IPS-18c (cell line): ENCODE data around the gene ITFG2.

Experiments
- H3K4me3 ChIP-seq: 2 replicates; pipeline ENCODE4 v1.7.0; 2013; ENCODE audit warnings: low read depth, mild to moderate bottlenecking, low read length, moderate library complexity; ENCODE audit not compliant: insufficient read depth
- H3K9me3 ChIP-seq: one replicate; pipeline ENCODE4 v1.6.1; 2013; ENCODE audit warnings: mild to moderate bottlenecking, low read length, moderate library complexity; ENCODE audit not compliant: control insufficient read depth, insufficient read depth

ITFG2 gene

DNA sequence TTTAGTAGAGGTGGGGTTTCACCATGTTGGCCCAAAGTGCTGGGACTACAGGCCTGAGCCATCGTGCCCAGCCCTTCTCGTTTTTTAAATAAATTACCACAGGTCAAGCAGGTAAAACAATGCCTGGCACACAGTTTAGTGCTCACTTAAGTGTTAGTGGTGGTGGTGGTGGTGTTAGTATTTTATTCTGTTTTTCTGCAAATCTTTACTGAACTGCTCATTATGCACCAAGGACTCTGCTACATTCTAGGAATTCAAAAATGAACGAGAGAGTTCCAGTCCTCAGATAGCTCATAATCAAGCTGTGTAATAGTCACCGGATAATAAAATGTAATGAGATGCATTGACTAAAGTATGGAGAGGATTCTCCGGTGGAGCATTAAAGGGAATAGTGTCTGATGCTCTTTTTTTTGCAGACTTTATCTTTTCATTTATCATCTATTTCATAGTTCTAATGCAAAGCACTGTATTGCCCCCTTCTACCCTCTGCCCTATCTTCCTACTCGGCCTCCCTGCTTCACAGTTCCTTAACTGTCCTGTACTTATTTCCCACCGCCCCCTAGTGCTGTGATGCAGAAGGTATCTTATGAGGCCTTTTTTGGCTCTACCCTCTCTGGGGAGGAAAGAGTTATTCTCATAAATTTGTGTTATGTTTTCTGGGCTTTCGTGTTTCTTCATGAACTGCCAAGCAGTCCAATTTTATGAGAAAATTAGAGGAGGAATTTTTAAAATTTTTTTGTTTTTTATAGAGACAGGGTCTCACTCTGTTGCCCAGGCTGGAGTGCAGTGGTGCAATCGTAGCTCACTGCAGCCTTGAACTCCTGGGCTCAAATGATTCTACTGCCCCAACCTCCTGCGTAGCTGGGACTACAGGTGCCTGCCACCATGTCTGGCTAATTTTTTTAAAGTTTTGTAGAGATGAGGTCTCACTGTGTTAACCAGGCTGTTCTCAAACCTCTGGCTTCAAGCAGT is 1.0 kb downstream of the ITFG2 start:
- Histone ChIP-seq H3K4me3 (peak overlapping the region; percentile 86), H3K9me3 (no peaks in the 10 kb centered on the region)

DNA sequence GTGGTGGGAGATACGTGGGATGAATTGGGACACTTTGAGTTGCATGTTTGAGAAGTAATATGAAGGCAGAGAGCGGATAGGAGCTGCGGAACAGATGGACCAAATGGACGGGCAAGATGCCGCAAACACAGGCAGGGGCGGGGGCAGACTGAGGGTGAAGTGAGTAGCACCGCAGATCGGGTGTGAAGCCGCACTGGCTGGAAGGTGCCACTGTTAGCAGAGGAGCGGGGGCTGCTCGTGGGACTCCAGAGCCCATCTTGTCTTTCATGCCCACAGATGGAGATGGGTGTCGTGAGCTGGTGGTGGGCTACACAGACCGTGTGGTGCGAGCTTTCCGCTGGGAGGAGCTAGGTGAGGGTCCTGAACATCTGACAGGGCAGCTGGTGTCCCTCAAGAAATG is 7.3 kb downstream of the ITFG2 start:
- H3K4me3 ChIP-seq: no peak overlapping the region

DNA sequence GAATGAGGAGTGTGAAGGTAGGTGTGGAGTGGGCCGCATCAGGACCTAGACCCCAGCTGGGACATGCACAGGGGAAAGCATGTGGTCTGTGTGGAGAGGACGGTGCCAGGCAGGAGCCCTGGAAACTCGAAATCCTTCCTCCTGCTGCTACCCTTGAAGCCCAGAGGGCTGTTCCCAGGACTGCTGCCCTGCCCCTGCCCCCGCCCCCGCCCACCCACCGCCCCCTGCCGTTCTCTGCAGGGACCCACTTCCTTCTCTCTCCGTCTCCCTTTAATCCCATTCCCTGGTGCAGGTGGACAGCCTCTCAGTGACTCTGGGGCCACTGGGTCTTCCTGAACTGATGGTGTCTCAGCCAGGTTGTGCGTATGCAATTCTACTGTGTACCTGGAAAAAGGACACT is 8.0 kb downstream of the ITFG2 start:
- no peak overlapping the region for H3K4me3 ChIP-seq

More for the DNA sequence above, 7.3 kb downstream of the ITFG2 start:
- H3K9me3 ChIP-seq: no peaks in the 10 kb centered on the region

DNA sequence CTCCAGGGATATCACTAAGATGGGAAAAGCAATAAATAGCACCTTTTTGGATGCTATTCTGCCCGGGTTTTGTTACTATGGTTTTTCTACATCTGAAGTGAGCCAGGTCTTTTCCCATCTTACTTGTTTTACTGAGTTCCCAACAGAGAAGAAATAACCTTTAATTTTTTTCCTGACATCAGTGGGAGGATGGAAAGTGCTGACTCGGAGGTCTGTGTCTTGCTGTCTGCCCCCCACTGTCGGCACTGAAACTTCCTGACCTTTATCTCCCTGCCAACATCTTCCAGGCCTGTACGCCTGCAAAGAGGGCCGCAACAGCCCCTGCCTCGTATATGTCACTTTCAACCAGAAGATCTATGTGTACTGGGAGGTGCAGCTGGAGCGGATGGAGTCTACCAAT is 11.0 kb downstream of the ITFG2 start:
- Histone ChIP-seq H3K9me3 (no peaks in the 10 kb centered on the region), H3K4me3 (no peak overlapping the region)

More for the DNA sequence above, 8.0 kb downstream of the ITFG2 start:
- no peaks in the 10 kb centered on the region for H3K9me3 ChIP-seq

DNA sequence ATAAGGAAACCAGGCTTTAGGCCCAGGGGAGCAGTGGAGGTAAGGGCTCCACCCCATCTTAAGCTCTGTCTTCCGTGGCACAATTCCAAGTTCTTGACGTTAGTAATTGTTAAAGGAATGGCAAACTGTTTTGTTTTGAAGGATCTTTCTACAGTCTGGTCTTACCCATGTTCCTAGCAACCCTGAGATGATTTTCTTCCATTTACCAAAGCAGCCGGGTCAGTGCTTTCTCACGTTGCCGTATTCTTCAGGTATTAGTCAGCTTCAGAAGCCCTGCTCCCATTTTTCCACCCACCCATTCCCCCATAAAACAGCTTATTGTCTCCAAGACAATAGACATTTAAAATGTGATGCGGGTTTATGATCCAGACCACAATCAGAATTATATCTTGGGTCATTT is 12.1 kb downstream of the ITFG2 start:
- Histone ChIP-seq H3K4me3 (no peak overlapping the region), H3K9me3 (no peaks in the 10 kb centered on the region)

DNA sequence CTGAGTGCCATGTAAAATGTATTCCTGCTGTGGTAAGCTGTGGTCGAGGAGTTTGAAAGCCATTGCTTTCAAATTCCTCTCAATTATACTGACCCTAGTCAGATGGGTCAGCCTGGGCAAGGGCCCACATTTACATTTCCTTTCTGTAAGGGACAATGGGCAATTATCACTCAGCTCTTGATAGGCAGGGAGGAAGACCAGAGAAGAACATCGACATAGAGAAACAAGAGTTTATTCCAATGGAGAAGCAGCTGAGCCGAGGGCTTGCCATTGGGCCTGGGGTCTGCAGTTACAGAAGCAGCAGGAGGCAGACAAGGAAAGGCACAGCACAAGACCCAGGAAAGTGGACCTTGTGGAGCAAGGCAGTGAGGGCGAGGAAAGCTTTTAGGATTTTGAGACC is 12.7 kb downstream of the ITFG2 start:
- Histone ChIP-seq H3K4me3 (no peak overlapping the region), H3K9me3 (no peaks in the 10 kb centered on the region)

DNA sequence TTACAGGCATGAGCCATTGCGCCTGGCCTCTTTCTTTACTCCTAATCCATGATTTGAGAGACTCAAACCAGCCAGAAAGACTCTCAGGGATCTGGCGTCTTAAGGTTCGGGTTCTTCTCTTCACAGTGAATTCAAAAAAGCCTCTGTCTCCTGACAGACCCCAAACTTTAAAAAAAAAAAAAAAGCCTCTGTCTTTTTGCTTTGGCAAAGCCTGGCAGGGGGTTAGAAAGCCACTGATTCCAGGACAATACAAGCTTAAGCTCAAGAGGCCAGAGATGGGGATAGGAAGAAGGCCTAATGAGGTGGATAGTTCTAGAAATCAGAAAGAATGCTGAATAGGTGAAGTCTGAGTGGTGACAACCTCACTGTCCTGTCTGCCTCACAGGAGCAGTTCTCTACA is 13.6 kb downstream of the ITFG2 start:
- Histone ChIP-seq H3K9me3 (no peaks in the 10 kb centered on the region), H3K4me3 (no peak overlapping the region)

DNA sequence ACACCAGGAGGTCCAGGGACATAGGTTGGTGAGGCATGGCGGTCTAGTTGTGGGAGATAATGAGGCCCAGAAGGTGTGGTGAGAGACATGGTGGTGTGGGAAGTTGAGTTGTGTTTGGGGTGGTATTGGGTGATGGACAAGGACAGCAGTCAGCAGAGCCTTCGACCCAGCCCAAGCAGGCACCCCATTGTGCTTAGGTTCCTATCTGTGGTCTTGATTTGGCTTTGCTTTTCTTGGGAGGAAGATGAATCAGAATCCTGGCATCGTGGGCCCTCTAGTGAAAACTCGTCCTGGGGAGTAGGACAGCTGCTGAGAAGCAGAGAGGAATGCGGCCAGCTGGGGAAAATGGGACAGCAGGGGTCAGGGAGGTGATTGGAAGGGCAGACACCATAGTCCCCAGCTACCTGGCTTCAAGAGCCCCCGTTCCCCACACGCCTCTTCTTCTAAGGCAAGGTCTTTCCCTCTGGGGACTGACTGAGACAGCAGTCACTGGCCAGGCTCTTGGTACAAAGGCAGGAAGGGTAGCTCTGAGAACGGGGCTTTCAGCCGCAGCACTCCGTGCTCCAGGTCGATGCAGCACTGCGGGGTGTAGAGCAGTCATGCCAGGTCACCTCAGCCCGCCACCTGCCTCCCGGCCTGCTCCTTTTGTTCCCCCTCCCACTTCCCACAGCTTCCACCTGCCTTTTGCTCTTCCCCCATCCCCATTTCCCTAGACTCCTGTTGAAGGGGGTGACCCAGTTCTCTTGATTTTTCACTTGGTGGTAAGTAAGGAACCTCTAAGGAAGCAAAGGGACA is 14.4 kb downstream of the ITFG2 start:
- no peaks in the 10 kb centered on the region for H3K9me3 ChIP-seq
- no peak overlapping the region for H3K4me3 ChIP-seq

DNA sequence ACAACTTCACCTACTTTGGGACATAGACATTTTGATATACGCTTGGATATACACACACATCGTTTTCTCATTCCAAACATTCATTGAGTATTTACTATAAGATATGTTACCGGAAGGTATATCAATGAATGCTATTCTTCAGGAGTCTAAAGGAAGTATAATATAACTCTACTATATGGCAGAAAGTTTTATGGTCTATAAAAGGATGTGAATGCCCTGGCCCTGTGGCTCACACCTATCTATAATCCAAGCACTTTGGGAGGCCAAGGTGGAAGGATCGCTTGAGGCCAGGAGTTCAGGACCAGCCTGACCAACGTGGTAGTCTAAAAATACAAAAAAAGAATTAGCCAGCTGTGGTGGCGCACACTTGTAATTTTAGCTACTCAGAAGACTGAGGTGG is 16.8 kb downstream of the ITFG2 start:
- no peak overlapping the region for H3K4me3 ChIP-seq
- no peaks in the 10 kb centered on the region for H3K9me3 ChIP-seq

DNA sequence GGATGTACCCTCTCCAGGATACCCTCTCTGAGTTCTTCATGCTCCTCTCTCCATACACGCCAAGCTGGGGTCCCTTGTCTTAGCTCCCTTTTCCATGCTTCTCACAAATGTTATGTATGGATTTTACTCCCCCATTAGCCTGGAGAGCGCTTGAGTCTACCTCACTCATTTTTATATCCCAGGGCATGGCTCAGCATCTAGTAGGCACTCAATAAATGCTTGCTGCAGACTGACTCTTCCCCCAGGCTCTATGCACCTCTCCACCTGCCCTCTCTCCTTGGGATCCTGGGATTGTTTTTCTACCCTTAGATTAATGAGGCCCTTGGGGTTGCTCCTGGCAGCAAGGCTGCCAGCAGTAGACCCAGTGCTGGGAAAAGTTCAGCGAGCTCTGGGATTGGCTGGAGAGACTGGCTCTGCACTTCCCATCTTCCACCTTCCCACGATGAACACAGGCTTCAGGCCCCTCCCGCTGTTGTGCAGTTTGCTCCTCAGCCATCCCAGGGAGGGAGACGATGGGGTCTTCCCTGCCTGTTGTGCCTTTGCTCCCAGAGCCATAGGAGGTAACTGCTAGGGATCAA is 20.2 kb downstream of the ITFG2 start:
- Histone ChIP-seq H3K4me3 (no peak overlapping the region), H3K9me3 (no peaks in the 10 kb centered on the region)

DNA sequence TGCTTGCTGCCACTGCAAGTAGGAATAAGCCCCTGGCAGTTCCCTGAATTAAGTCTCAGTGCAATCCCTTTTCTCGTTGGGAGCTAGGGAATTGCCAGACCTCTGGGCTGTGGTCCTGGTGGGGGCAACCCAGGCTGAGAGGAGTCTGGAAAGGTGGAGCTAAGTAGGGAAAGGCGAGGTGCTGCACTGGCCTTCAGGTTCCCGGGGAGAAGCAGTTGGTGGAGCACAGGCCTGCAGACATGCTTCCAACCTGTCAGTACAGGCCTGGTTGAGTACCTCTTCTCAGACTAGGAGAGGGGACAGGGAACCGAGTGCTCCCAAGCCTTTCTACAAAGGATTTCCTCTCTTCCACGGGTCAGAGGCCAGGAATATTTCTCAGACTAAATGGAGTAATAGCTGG is 20.9 kb downstream of the ITFG2 start:
- H3K4me3 ChIP-seq: no peak overlapping the region

DNA sequence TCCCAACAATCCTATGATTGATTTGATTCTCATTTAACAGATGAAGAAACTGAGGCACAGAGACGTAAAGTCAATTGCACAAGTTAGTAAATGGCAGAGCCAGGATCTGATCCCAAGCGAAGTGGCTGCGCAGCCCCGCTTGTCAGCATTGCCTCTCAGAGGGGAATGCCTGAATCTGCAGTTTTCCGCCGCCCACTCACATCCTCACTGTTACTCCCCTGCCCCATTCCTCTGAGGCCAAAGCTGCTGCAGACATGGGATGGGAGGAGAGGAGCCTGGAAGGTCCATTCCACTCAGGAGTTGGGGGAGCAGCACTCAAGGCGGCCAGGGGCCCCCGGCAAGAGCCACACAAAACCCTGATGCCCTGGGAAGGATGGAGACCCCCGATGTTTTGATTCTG is 21.3 kb downstream of the ITFG2 start:
- H3K9me3 ChIP-seq: no peaks in the 10 kb centered on the region
- no peak overlapping the region for H3K4me3 ChIP-seq

More for the DNA sequence above, 20.9 kb downstream of the ITFG2 start:
- H3K9me3 ChIP-seq: no peaks in the 10 kb centered on the region

DNA sequence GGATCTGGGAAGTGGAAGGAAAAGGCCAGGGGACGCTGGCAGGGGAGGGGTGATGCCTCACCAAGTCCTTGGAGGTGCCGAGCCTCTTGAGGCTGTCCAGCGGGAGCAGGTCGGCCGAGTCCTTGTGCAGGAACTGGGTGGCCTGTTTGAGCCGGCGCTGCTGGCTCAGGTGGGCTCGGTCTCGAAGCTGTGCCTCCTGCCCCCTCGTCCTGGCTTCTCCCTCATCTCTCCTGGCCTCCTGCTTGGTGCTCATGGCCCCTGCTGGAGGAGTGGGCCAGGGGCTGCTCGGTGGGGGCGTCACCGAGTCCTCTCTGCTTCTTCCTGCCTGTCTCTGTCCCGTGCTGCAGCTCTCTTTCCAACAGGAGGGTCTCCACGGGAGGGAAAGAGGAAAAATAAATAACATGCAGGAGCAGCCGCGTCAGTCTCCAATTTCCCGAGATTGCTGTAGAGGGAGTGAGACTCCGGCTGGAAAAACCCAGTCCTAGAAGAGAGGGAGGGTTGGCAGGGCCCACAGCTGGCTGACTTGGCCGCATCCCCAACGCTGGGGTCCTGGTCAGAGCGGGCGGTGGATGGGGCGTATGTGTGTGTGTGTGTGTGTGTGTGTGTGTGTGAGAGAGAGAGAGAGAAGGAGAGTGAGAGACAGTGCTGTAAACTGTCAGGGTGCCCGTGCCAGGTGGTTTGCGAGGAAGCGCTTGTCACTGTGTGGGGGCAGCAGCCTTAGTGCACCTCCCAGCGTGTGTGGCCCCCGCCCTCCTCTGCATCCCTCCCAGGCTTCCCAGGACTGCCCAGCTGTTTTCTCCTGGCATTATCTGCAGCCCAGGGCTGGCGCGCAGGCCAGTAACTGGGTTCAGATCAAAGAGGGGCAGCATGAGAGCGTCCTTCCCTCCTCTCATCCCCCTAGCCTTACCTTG is 22.4 kb downstream of the ITFG2 start, which contains the start of gene NRIP2:
Gene NRIP2 (minus strand): TSS at position 455 of the 911 bp plus-strand sequence. CDS start 52 bp downstream, at position 403.
- no peaks in the 10 kb centered on the region for H3K9me3 ChIP-seq
- H3K4me3 ChIP-seq: no peak within 1 kb of the TSS

DNA sequence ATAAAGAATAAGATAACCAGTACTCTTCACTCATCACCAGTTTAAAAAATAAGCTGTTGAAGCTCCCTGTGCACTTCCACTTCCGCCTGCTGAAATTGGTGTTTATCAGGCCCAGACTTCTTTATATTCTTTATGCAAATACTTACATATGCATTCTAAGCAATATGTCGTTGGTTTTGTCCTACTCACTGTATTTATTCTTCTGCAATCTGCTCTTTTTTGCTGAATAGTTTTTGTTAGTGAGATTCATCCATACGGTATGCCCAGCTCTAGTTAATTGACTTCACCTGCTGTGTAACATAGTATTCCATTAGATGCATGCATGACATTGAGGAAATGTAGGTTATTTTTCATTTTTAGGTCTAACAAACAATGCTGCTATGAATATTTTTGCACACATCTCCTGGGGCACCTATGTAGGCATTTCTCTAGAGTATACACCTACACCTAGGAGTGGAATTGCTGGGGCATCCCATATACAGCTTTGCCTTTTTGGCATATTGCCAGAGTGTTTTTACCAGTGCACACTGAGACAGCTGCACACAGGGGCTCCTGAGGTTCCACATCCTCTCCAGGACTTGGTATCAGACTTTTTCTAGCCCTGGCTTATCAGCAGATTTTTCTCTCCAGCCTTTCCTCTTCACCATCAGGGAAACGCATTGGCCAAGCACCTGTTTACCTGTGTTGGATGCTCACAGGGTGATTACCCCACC is 23.4 kb downstream of the ITFG2 start:
- Histone ChIP-seq H3K4me3 (no peak overlapping the region), H3K9me3 (no peaks in the 10 kb centered on the region)

DNA sequence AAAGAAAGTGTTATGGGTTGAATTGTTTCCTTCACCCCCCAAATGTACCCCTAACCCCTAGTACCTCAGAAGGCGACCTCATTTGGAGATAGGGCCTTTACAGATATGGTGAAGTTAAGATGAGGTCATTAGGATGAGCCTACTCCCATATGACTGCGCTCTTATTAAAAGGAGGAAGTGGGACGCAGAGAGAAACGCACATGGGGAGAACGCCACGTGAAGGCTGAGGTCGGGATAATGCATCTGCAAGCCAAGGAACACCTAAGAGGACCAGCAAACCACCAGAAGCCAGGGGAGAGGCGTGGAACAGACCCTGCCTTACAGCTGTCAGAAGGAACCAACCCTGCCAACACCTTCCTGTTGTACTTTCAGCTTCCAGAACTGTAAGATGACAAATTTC is 24.1 kb downstream of the ITFG2 start:
- H3K9me3 ChIP-seq: no peaks in the 10 kb centered on the region
- no peak overlapping the region for H3K4me3 ChIP-seq

DNA sequence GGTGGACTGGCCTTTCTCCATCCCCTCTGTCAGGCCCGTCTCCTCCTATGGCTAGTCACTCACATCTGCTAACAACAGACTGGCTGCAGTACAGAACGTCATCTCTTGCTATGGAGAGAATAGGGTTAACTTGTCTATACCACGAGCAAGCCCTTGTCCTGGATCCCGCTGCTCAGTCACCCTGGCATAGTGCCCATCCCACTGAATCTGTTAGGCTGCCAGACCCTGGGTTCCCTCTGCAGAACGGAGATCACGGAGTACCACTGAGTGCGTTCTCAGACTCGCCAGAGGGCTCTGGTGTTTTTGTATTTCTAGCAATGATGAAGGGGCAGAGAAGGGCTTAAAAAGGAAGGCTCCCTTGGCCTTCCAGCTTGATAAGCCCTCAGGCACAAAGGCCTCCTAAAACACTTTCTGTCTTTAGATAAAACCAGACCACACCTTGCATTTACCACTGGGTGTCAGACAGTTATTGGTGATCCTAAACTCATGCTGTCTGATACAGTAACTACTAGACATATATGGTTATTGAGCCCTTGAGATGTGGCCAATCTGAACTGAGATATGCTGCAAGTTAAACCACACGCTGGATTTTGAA is 28.7 kb downstream of the ITFG2 start:
- H3K9me3 ChIP-seq: no peaks in the 10 kb centered on the region

More for the DNA sequence above, 28.7 kb downstream of the ITFG2 start:
- no peak overlapping the region for H3K4me3 ChIP-seq
